ENCODE data around the gene GALK1.

GALK1 gene

GRCh38 chr17:75810216-75810615 lies 45.2 kb upstream of the GALK1 start:
- TF ChIP-seq CTCF (IDR thresholded peaks at IDR 0.05; ENCODE audit: insufficient read depth, low read depth, low read length, missing control alignments) = no peak
- DNase-seq (ENCODE audit: low read depth) = no peak
- H3K4me3 ChIP-seq (ENCODE audit: low read depth, low read length) = no peak overlapping the region

- no peak overlapping the region for H3K4me3 ChIP-seq (ENCODE audit: low read depth, low read length)
- TF ChIP-seq CTCF (IDR thresholded peaks at IDR 0.05; ENCODE audit: insufficient read depth, low read depth, low read length, missing control alignments) = no peak
- DNase-seq (ENCODE audit: low read depth) = no peak
These were observed 44.7 kb upstream of the GALK1 start for GRCh38 chr17:75809631-75810111.

- no peak overlapping the region for H3K4me3 ChIP-seq (ENCODE audit: low read depth, low read length)
- peak; percentile 55 for DNase-seq (ENCODE audit: low read depth)
- TF ChIP-seq CTCF (IDR thresholded peaks at IDR 0.05; ENCODE audit: insufficient read depth, low read depth, low read length, missing control alignments) = no peak
These were observed 44.1 kb upstream of the GALK1 start for GRCh38 chr17:75808905-75809621.

GRCh38 chr17:75808549-75808904 lies 43.5 kb upstream of the GALK1 start:
- no peak overlapping the region for H3K4me3 ChIP-seq (ENCODE audit: low read depth, low read length)
- DNase-seq (ENCODE audit: low read depth) = no peak
- no peak for TF ChIP-seq CTCF (IDR thresholded peaks at IDR 0.05; ENCODE audit: insufficient read depth, low read depth, low read length, missing control alignments)

- no peak for DNase-seq (ENCODE audit: low read depth)
- no peak for TF ChIP-seq CTCF (IDR thresholded peaks at IDR 0.05; ENCODE audit: insufficient read depth, low read depth, low read length, missing control alignments)
These were observed 42.9 kb upstream of the GALK1 start for GRCh38 chr17:75807861-75808260.

GRCh38 chr17:75806822-75807500 lies 42.0 kb upstream of the GALK1 start:
- no peak for TF ChIP-seq CTCF (IDR thresholded peaks at IDR 0.05; ENCODE audit: insufficient read depth, low read depth, low read length, missing control alignments)
- no peak overlapping the region for H3K4me3 ChIP-seq (ENCODE audit: low read depth, low read length)
- no peak for DNase-seq (ENCODE audit: low read depth)

More at GRCh38 chr17:75807861-75808260, 42.9 kb upstream of the GALK1 start:
- H3K4me3 ChIP-seq (ENCODE audit: low read depth, low read length) = no peak overlapping the region
